HG03558 (cell line): ENCODE measurements around the gene LEUTX.

Experiments used
- ATAC-seq: cut with Tn5 transposase; IDR thresholded peaks from one replicate; pipeline ENCODE4 v1.9.1; 2021; ENCODE audit warnings: moderate number of reproducible peaks; ENCODE audit not compliant: unreplicated experiment; ENCODE audit errors: extremely low read depth

LEUTX gene

GRCh38 chr19:39819786-39820185, 41.1 kb downstream of the LEUTX start:
- no peak for ATAC-seq

- ATAC-seq, result no peak
These were observed 42.0 kb downstream of the LEUTX start for GRCh38 chr19:39820696-39821095.

GRCh38 chr19:39823686-39824085, 45.0 kb downstream of the LEUTX start:
- ATAC-seq, result no peak

- ATAC-seq, result peak; percentile 50
These were observed 45.8 kb downstream of the LEUTX start for GRCh38 chr19:39824143-39825092.

- no peak for ATAC-seq
These were observed 46.4 kb downstream of the LEUTX start for GRCh38 chr19:39825093-39825463.

- ATAC-seq, result no peak
These were observed 47.0 kb downstream of the LEUTX start for GRCh38 chr19:39825531-39826076.

- no peak for ATAC-seq
These were observed 47.8 kb downstream of the LEUTX start for GRCh38 chr19:39826311-39826945.

GRCh38 chr19:39827216-39827615, 48.6 kb downstream of the LEUTX start:
- no peak for ATAC-seq

GRCh38 chr19:39828015-39828653, 49.5 kb downstream of the LEUTX start:
- no peak for ATAC-seq

- ATAC-seq, result no peak
These were observed 50.0 kb downstream of the LEUTX start for GRCh38 chr19:39828654-39829032.

- ATAC-seq, result no peak
These were observed 51.1 kb downstream of the LEUTX start for GRCh38 chr19:39829702-39830275.

GRCh38 chr19:39830406-39830805, 51.8 kb downstream of the LEUTX start:
- ATAC-seq, result no peak

- no peak for ATAC-seq
These were observed 52.2 kb downstream of the LEUTX start for GRCh38 chr19:39830847-39831246.

GRCh38 chr19:39831679-39832078, 53.0 kb downstream of the LEUTX start:
- no peak for ATAC-seq

- no peak for ATAC-seq
These were observed 53.9 kb downstream of the LEUTX start for GRCh38 chr19:39832341-39833083.

GRCh38 chr19:39833160-39833463, 54.5 kb downstream of the LEUTX start:
- ATAC-seq, result no peak

GRCh38 chr19:39833464-39834286, 55.0 kb downstream of the LEUTX start, which contains the start of gene DYRK1B:
Gene DYRK1B (minus strand): TSS chr19:39834162. CDS start chr19:39831867, 2,295 bp downstream.
- peak; percentile 75 for ATAC-seq

- no peak for ATAC-seq
These were observed 55.7 kb downstream of the LEUTX start for GRCh38 chr19:39834287-39834841.
